SU-DHL-6 (cell line): ENCODE data around the gene EMP1.
"Not testable (repeated sequence)": the region's sequence is repeated elsewhere in the genome, so short reads cannot be mapped to it uniquely, and the experiment has no call there.

Source experiments
- EZH2phosphoT487 ChIP-seq: fragments of 200-600 bp; sonication (generic), shearing (Covaris generic); conservative IDR thresholded peaks from 2 replicates; pipeline ENCODE4 v1.6.1; 2018; ENCODE audit warnings: mild to moderate bottlenecking, antibody characterized with exemption, low read length, moderate library complexity, mixed read lengths
- TF ChIP-seq, protein P1 (sequence below): fragments of 200-600 bp; sonication (generic); IDR thresholded peaks from one replicate; pipeline ENCODE4 v1.5.1; 2017; ENCODE audit warnings: antibody characterized with exemption, mild to moderate bottlenecking, low read length, moderate library complexity; ENCODE audit not compliant: insufficient read depth, poor library complexity, severe bottlenecking

- TF ChIP-seq, protein P1, sequence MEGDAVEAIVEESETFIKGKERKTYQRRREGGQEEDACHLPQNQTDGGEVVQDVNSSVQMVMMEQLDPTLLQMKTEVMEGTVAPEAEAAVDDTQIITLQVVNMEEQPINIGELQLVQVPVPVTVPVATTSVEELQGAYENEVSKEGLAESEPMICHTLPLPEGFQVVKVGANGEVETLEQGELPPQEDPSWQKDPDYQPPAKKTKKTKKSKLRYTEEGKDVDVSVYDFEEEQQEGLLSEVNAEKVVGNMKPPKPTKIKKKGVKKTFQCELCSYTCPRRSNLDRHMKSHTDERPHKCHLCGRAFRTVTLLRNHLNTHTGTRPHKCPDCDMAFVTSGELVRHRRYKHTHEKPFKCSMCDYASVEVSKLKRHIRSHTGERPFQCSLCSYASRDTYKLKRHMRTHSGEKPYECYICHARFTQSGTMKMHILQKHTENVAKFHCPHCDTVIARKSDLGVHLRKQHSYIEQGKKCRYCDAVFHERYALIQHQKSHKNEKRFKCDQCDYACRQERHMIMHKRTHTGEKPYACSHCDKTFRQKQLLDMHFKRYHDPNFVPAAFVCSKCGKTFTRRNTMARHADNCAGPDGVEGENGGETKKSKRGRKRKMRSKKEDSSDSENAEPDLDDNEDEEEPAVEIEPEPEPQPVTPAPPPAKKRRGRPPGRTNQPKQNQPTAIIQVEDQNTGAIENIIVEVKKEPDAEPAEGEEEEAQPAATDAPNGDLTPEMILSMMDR: not testable (repeated sequence)
- TF ChIP-seq EZH2phosphoT487: not testable (repeated sequence)
Observed at GRCh38 chr12:13267826-13268225, 71.3 kb downstream of the EMP1 start.
